ENCODE results near the gene KAZN.

DNA sequence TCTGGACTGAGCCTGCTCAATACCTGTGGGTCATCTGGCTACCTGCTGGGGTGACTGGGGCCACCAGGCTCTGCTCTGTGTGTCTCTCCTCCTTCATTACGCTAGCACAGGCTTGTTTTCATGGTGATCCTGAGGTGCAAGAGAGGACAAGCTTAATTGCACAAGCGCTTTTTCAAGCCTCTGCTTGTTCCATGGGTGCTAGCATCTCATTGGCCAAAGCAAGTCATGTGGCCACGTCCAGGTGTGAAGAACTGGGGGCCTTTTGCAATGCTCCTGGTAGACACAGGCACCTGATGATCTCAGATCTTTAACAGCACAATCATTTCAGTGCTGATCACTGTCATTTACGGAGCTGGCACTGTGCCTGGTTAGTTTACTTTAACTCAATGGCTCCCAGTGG is 114.6 kb downstream of the KAZN start:
- TF ChIP-seq, protein P1, sequence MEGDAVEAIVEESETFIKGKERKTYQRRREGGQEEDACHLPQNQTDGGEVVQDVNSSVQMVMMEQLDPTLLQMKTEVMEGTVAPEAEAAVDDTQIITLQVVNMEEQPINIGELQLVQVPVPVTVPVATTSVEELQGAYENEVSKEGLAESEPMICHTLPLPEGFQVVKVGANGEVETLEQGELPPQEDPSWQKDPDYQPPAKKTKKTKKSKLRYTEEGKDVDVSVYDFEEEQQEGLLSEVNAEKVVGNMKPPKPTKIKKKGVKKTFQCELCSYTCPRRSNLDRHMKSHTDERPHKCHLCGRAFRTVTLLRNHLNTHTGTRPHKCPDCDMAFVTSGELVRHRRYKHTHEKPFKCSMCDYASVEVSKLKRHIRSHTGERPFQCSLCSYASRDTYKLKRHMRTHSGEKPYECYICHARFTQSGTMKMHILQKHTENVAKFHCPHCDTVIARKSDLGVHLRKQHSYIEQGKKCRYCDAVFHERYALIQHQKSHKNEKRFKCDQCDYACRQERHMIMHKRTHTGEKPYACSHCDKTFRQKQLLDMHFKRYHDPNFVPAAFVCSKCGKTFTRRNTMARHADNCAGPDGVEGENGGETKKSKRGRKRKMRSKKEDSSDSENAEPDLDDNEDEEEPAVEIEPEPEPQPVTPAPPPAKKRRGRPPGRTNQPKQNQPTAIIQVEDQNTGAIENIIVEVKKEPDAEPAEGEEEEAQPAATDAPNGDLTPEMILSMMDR (conservative IDR thresholded peaks at IDR 0.05) = no peak
- TF ChIP-seq EZH2 (IDR thresholded peaks at IDR 0.05; ENCODE audit: low read depth) = no peak
